Caco-2 (cell line): ENCODE results near the gene PAGE4. TPM values are rescaled to one million over a fixed set of nuclear protein-coding genes. Genes with fewer than 3 reads are reported as not detected.

ENCODE experiments used
- total RNA-seq: library from RNA; stranded (reverse); gene quantifications from 2 replicates; pipeline ENCODE4 v1.2.3, GENCODE V29; 2022

The PAGE4 gene
- total RNA-seq, 1 experiment from 2014 or later = 31.2 TPM

Other genes starting within 250 kb of the PAGE4 start
- gene GAGE12H, start 249.4 kb upstream of the PAGE4 start, total RNA-seq = not detected in 2 replicates
- not detected in 2 replicates for gene GAGE2A, start 239.8 kb upstream of the PAGE4 start, total RNA-seq
- gene GAGE1, start 230.3 kb upstream of the PAGE4 start, total RNA-seq = not detected in 2 replicates
- not detected in 2 replicates for gene PAGE1, start 133.3 kb upstream of the PAGE4 start, total RNA-seq
- 11.6 and 13.5 TPM in 2 replicates for gene USP27X, start 50.2 kb downstream of the PAGE4 start, total RNA-seq
- gene CLCN5, start 93.3 kb downstream of the PAGE4 start, total RNA-seq = 61.0 and 70.0 TPM in 2 replicates